ENCODE measurements around the gene IPO11.
"Not testable (repeated sequence)": the region's sequence is repeated elsewhere in the genome, so short reads cannot be mapped to it uniquely, and the experiment has no call there.

IPO11 gene

DNA sequence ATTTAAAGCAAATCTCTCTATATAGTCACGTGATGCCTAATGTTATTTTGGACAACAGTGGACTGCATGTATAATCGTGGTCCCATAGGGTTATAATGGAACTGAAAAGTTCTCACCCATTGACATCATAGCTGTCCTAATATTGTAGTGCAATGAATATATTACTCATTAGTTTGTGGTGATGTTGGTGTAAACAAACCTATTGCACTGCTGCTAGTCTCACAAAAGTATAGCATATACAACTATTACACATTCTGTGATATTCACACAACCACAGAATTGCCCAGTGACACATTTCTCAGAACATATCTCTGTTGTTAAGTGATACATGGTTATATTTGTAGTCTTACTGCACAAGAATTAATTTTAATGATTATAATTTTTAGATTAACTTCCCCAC, 37.7 kb downstream of the IPO11 start:
- no peak for DNase-seq

DNA sequence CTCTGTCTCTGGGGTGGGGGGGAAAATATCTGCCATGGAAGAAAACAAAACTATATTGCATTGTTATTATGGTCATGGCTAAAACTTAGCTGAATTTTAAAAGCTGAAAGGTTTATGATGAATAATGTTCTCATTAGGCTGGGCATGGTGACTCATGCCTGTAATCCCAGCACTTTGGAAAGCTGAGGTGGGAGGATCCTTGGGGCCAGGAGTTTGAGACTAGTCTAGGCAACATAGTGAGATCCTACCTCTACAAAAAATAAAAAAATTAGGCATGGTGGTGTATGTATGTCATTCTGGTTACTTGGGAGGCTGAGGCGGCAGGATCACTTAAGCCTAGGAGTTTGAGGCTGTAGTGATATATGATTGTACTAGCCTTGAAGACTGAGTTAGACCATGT, 44.5 kb downstream of the IPO11 start:
- DNase-seq: no peak

DNA sequence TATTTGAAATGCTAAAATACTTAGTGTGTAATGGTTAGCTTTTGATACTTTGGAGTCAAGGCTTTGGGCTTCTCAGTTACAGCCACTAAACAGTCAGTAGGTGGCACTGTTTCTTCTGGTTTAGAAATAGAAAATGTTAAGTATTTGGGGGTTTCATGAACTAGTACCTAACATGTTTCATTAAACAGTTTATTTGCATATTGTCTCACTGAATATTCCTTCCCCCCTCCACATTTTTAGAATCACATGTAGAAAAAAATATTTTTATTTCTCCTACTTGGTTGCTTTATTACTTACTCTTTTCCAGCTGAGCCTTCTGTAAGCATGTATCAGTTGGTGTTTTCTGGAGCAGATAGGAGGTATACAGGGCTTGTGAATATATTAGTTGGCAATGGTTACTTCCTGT, 48.0 kb downstream of the IPO11 start:
- DNase-seq: peak; percentile 28 to 46

DNA sequence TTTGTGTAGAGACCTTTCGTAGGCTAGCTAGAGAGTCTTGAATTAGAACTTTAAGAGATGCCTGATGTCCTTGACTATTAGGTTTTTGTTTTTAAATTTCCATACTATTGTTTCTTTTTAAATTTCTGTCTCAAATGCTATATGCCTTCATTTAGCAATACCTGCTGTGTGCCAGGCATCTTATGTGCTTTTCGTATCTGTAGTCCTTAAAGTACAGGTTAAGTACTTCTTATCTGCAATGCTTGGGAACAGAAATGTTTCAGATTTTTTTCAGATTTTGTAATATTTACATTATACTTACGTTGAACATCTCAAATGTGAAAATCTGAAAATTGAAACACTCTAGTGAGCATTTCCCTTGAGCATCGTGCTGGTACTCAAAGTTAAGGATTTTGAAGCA, 49.0 kb downstream of the IPO11 start:
- no peak for DNase-seq

DNA sequence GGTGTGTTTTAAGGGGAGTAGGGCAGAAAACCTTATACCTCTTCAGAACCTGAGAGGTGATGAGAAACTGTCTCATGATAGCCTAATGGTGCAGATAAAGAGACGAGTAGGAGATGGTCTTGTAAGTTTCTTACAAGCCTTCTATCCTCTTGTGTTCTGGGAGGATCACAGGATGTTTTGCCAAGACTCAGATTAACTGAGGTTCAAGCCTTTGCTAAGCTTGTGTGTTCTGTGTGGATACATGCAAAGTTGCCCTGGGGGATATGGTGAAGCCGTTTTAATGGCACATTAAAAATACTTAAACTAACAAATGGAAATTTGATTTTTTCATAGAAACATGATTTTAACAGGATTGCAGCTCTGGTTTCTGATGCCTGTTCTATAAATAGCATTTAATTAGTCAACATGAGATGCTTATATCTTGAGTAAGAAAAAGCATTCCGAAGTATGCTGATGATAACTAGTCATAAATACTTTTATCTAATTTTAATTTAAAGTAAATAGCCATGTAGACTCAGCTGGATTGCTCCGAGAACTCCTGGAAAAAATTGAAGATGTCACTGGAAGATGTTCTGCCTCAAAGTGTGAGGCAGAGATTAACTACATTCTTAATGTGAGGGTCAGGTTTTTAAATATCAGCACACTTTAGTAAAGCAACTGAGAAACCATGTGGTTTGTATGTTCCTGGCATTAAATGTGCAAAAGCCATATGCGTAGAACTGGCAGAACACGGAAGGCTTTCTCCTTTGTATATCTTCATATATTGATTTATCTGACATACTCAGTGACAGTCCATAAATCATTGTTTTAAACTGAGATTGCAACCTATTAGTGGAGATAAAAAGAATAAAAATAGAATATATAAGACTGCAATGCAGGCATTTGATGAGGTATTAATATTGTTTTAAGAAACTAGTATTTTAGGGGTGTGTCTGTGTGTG, 53.7 kb downstream of the IPO11 start:
- no peak for DNase-seq

DNA sequence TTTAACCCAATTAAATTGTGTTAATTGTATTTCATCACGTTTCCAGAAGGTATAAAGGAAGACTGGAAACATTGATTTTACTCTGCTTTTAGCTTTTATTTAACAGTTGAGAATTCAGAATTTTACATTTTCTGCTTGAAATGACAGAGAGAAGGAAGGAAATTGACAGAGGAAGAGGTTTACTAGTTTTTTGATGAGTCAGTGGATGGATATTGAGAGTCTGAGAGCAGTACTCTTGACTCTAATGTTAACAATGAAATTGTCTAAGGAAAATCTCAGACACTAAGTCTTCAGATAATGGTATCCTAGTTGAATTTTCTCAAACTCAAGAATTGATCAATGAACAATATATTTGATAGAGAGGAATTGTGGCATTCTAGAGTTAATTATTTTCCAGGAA, 60.6 kb downstream of the IPO11 start:
- no peak for DNase-seq

DNA sequence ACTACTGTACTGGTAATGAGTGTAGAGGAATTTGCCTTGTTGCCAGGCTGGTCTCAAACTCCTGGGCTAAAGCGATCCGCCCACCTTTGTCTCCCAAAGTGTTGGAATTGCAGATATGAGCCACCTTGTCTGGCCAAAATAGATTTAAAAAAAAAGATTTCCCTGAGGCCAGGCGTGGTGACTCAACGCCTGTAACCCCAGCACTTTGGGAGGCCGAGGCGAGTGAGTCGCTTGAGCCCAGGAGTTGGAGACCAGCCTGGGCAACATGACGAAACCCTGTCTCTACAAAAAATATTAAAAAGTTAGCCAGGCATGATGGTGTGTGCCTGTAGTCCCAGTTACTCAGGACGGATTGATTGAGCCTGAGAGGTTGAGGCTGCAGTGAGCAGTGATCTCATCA, 62.5 kb downstream of the IPO11 start:
- DNase-seq: no peak

DNA sequence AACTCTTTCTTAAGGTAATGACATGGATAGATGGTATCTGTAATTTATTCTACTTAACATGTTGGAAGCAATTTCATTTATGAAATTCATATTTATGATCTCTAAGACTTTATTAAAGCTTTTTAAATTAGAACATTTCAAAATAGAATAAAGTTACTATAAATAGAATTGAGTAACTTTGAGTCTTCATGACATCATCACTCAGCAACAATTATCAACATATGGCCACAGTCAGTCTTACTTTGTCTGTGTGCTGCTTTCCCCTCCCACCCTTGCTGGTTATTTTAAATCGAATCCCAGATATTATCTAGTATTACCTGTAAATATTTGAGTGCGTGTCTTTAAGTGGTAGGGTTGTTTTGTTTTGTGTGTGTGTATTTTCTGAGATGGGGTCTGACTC, 65.2 kb downstream of the IPO11 start:
- DNase-seq: no peak

DNA sequence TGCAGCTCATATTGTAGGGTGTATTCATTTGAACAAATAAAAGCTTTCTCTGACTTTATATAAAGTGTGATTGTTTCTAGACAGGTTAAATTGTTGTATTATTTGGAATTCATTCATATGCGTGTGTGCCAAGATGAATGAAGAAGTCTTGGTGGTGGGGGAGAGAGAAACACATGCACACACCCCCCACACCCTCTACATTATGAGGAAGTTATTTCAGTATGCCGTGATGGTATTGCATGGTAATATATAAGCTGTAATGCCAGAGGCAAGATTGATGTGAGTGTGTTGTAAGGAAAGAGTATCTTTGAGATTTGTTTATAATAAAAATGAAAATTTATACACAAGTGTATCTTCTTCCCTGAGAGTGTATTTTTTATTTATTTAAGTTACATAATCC, 71.0 kb downstream of the IPO11 start:
- peak in 1 of 2 experiments; percentile 6 for DNase-seq

DNA sequence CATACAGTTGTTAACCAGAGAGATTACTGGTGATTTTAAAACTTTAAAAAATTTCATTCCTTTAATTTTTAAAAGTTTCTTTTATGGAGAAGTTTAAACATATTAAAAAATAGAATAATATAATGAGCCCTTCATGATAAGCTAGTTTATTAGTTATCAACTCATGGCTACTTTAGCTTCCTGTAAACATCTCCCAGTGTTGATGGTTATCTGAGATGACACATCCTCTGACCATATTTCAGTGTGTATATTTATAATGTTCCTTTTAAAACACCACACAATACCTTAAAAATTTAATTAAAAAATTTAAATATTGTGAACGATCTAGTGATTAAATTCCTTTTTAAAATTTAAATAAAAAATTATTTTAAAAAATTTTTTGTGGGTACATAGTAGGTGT, 74.1 kb downstream of the IPO11 start:
- DNase-seq: no peak

DNA sequence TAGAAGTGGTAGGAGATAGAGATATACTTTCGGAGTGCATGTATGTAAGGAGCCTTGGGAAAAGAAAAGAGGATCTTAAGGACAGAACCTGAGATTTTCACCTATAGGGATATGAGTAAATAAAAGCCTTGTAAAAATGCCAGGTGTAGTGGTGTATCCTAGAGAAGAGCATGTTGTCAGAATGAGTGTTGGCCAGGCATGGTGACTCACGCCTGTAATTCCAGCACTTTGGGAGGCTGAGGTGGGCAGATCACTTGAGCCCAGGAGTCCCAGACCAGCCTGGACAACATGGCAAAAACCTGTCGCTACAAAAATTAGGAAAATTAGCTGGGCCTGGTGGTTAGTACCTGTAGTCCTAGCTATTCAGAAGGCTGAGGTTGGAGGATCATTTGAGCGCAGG, 76.0 kb downstream of the IPO11 start:
- DNase-seq: no peak

DNA sequence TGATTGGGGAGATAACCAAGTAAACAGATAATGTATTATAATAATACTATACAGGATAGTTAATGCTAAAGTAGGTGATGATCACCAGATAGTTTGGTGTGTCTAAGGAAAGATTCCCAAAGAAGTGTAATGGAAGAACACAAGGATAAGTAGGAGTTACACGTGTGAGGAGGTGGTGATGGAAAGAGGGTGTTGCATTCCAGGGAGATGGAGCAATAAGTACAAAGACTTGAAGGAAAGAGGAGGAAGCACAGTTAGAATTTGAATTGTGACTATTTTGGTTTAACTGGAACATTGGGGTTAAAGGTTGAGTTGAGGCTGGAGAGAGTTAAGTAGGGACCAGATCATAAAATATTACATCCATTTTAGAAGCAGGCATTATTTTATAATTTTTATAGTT, 76.9 kb downstream of the IPO11 start:
- DNase-seq: no peak

DNA sequence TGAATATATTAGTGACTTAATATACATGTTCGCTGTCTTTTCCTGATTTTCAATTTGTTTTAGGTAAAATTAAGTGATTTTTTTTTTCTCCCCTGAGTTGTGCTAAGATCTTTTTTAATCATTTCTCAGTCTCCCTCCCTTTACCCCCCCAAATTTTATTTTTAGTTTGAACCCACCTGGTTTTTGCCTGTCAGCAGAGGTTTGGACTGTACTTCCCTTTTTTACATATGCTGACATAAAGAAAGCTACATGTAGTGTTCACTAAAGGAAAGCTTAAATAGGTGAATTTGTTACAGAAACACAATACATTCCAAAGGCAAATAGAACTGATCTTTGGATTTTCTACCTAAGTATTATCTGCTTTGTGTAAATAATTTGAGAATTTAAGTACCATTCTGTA, 82.2 kb downstream of the IPO11 start:
- peak in 1 of 2 experiments; percentile 16 for DNase-seq

DNA sequence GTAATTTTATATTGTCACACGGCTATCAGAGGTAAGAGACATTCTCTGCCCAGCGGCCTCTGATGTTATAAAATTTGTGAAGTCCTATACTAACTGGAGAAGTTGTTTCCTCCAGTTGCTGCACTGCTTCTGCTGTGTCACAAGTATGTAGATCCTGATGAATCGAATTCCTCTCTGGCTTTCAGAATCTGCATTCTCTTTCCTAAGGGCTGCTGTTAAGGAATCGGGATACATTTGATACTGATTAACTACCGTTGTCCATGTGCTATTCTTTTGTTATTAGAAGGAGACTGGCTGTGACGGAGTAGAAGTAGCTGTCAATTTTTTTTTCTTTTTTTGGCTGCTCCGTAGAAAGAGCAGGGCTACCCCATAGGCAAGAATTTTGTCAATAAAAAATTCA, 84.3 kb downstream of the IPO11 start:
- no peak for DNase-seq

DNA sequence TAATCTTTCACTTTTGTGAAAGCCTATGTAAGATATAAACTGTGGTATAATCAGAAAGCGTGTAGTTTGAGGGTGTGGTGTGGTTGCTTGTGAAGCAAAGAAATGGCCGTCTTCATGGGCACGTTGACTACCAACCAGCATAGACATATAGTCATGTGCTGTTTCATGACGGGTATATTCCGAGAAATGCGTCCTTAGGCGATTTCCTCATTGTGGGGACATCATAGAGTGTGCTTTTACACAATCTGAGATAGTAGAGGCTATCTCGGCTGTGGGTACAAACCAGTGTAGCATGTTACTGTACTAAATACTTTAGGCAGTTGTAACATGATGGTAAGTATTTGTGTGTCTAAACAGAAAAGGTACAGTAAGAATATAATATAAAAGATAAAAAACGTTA, 86.4 kb downstream of the IPO11 start:
- no peak for DNase-seq

DNA sequence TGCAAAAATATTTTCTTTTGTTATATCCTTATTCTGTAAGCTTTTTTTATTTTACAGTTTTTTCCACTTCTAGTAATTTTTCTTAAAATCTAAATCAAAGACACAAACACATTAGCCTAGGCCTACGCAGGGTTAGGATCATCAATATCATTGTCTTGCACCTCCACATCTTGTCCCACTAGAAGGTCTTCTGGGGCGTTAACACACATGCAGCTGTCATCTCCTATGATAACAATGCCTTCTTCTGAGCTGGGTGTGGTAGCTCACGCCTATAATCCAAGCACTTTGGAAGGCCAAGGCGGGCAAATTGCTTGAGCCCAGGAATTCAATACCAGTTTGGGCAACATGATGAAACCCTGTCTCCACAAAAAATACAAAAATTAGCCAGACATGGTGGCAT, 87.2 kb downstream of the IPO11 start:
- no peak for DNase-seq

DNA sequence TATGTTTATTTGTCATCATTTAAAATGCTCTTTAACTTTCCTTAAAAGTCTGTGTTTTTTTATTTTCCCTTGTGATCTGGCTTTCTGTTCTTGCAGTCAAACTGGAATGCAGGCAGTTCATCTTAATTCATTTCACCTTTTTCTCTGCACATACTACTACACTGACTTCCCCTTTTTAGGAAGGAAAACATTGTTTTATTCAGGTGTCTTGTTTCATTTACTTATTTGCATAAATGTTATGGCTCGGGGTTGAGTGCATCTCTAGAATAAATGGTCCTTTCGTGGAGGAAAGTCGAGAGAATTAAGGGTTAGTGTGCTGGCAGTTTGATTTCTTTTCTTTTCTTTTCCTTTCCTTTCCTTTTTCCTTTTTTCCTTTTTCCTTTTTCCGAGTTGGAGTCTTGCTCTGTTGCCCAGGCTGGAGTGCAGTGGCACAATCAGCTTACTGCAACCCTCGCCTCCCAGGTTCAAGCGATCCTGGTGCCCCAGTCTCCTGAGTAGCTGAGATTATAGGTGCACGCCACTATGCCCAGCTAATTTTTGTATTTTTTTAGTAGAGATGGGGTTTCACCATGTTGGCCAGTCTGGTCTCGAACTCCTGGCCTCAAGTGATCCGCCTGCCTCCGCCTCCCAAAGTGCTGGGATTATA, 90.0 kb downstream of the IPO11 start:
- no peak for DNase-seq

DNA sequence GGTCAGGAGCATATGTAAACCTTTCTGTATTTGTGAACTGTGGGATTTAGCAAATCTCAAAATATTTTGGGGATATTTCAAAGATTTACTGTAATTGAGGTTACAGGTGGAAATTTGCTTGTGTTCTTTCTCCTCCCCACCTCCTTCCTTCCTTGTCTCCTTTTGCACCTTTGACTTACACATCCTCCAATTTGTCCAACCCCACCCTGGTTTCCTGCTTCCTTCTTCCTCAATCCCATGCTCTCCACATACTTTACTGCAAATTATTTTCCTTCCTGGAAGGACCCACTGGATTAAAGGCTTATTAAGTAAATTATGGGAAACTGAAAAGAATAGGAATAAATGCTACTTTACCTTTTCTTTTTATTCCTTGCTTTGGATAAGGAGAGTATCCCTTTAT, 91.6 kb downstream of the IPO11 start:
- no peak for DNase-seq

DNA sequence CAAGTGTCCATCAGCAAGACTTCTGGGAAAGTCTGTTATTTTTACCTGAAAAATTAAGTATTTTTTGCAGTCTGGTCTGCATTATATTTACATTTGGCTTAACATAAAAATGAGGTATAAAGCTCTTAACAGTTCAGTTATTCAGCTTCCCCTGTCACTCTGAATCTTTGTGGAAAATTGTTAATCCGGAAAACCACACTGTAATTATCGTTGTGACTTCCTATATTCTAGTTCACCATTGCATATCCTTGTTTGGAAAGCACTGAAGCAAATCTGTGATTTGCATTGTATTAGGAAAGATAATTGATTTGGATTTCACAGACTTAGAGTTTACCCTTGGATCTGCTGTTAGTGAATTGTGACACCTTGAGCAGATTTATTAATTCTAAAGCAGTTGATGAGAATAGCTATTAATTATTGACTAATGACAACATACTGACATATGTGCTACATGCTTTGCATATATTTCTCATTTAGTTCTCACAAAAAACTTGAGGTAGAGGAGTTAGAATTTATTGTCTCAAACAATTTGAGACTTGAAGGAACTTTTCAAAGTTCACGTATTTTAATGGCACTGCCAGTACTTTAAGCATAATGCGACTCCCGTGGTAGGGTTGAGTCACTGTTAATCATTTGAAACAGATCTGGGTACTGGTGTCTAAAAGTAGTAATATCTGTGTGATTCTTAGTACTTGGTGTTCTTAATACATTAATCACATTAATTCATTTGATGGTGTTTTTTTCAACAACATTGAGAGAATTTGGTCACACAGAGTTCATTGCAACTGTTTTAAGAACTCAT, 94.3 kb downstream of the IPO11 start:
- no peak for DNase-seq

DNA sequence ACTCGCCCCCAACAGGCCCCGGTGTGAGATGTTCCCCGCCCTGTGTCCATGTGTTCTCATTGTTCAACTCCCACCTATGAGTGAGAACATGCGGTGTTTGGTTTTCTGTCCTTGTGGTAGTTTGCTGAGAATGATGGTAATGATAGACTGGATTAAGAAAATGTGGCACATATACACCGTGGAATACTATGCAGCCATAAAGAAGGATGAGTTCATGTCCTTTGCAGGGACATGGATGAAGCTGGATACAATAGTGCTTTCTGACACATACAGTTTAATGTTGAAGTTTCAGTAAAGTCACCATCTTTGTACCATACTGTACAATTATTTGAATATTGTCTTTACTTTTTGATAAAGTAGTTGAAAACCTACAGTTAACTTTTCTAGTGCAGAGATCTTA, 96.2 kb downstream of the IPO11 start:
- not testable (repeated sequence) for DNase-seq

DNA sequence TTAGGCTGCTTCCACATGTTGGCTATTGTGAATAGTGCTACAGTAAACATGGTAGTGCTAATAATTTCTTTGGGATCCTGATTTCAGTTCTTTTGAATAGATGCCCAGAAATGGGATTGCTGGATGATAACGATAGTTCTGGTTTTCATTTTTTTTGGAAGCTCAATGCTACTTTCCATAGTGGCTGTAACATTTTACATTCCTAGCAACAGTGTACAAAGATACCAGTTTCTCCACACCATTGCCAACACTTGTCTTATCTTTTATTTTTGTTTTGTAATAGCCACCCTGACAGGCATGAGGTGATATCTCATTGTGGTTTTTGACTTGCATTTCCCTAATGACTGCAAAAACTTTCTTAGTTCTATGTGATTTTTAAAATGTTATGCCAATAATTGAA, 97.2 kb downstream of the IPO11 start:
- DNase-seq: no peak

DNA sequence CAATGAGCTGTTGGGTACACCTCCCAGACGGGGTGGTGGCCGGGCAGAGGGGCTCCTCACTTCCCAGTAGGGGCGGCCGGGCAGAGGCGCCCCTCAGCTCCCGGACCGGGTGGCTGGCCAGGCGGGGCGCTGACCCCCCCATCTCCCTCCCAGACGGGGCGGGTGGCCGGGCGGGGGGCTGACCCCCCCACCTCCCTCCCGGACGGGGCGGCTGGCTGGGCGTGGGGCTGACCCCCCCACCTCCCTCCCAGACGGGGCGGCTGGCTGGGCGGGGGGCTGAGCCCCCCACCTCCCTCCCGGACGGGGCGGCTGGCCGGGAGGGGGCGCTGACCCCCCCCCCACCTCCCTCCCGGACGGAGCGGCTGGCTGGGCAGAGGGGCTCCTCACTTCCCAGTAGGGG, 100.5 kb downstream of the IPO11 start:
- DNase-seq: not testable (repeated sequence)

DNA sequence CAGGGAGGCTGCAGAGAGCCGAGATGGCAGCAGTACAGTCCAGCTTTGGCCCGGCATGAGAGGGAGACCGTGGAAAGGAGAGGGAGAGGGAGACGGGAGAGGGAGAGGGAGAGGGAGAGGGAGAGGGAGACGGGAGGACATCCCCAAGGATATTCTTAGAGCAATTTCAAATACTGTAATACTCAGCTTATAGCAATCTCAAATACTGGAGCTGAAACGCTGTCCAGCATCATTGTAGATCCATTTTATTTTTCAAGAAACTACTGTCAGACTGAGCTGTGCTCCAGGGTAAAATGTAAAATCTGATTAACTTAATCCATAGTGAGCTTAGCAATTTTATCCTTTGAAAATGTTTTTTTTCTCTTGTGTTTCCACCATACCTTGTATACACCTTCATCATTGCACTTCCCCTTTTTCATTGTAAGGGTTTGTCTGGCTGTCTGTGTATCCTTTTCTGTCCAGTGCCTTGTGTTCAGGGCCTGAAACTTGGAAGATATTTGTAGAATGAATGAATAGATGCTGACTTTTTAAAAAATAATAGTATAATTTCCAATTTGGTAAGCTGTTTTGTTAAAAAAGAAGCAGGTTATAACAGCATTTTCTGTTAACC, 102.1 kb downstream of the IPO11 start:
- no peak for DNase-seq

Data from AML-193 (cell line).